ENCODE measurements around the gene SLC35G6. TPM values are rescaled to one million over a fixed set of nuclear protein-coding genes. Genes with fewer than 3 reads are reported as not detected.

The SLC35G6 gene
- total RNA-seq, 1 donor, result not detected

GRCh38 chr17:7460850-7461660 is 20.2 kb upstream of the SLC35G6 start:
- TF ChIP-seq, protein P1, sequence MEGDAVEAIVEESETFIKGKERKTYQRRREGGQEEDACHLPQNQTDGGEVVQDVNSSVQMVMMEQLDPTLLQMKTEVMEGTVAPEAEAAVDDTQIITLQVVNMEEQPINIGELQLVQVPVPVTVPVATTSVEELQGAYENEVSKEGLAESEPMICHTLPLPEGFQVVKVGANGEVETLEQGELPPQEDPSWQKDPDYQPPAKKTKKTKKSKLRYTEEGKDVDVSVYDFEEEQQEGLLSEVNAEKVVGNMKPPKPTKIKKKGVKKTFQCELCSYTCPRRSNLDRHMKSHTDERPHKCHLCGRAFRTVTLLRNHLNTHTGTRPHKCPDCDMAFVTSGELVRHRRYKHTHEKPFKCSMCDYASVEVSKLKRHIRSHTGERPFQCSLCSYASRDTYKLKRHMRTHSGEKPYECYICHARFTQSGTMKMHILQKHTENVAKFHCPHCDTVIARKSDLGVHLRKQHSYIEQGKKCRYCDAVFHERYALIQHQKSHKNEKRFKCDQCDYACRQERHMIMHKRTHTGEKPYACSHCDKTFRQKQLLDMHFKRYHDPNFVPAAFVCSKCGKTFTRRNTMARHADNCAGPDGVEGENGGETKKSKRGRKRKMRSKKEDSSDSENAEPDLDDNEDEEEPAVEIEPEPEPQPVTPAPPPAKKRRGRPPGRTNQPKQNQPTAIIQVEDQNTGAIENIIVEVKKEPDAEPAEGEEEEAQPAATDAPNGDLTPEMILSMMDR (IDR thresholded peaks at IDR 0.05; ENCODE audit: insufficient read depth, low read length), result no peak
- DNase-seq (ENCODE audit: low read depth), result no peak

DNA sequence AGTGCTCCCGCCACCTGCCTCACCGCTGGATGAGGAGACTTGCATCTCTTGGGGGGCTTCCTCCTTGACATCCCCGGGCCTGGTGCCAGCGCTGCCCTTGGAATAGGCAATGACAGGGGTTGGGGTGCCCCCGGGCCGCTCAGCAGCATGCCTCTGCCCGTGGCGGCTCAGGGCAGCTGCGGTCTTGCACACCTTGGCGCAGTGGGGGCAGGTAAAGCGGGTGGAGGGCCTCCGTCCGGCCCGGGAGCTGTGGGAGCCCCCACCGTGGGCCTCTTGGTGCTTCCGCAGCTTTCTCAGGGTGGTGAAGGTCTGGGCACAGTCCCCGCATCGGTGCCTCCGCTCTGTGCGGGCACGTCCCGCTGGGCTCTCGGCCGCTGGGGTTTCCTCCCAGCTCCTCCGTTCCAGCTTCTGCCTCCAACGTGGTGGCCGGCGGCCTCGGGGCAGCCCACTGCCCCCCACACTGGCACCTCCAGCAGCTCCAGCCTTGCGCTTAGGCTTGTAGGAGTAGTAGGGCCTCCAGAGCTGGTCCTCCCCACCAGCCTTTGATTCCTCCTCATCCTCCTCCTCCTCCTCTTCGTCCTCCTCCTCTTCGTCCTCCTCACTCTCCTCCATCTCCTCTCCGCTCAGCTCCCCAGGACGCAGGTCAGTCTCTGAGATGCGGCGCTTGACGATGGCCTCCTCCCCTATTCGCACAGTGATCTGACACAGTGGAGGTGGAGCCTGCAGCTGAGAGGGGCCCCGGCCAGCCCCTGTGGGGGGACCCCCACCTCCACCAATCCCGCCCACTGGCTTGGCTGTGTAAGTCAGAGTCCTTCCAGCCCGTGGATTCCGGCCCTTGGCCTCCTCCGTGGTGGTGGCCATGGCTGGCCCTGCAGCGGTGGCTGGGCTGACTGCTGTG is 18.5 kb upstream of the SLC35G6 start:
- no peak overlapping the region for H3K4me3 ChIP-seq (ENCODE audit: low read depth, low read length)
- no peak for DNase-seq (ENCODE audit: low read depth)
- TF ChIP-seq, protein P1 (IDR thresholded peaks at IDR 0.05; ENCODE audit: insufficient read depth, low read length), result no peak

More at GRCh38 chr17:7460850-7461660, 20.2 kb upstream of the SLC35G6 start:
- H3K4me3 ChIP-seq (ENCODE audit: low read depth, low read length), result no peak overlapping the region

DNA sequence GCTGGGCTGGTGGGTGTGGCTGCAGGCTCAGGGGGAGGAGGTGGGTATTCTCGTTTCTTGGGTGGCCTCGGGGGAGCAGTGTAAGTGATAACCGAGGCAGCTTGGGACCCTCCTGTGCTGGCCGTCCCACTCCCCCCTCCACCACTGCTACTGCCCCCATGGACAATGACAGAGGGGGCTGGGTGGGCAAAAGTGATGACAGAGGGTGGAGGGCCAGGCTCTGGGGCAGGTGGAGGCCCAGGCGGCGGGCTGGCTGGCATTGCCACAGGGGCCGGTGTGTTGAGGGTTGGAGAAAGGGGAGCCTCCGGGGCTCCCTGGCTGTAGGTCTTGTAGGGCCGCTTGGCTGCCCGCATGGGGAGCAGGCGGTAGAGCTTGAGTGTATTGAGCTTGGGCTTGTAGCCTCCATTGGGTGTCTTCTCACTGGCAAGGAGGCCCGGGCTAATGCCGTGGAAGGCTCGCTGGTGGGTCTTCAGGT is 17.8 kb upstream of the SLC35G6 start:
- no peak overlapping the region for H3K4me3 ChIP-seq (ENCODE audit: low read depth, low read length)
- DNase-seq (ENCODE audit: low read depth), result no peak
- TF ChIP-seq, protein P1 (IDR thresholded peaks at IDR 0.05; ENCODE audit: insufficient read depth, low read length), result no peak

GRCh38 chr17:7464081-7464480 is 17.2 kb upstream of the SLC35G6 start:
- no peak overlapping the region for H3K4me3 ChIP-seq (ENCODE audit: low read depth, low read length)
- DNase-seq (ENCODE audit: low read depth), result no peak
- TF ChIP-seq, protein P1 (IDR thresholded peaks at IDR 0.05; ENCODE audit: insufficient read depth, low read length), result no peak

- no peak for DNase-seq (ENCODE audit: low read depth)
- TF ChIP-seq, protein P1 (IDR thresholded peaks at IDR 0.05; ENCODE audit: insufficient read depth, low read length), result no peak
- no peak overlapping the region for H3K4me3 ChIP-seq (ENCODE audit: low read depth, low read length)
Measured at GRCh38 chr17:7465597-7466275, 15.5 kb upstream of the SLC35G6 start.

DNA sequence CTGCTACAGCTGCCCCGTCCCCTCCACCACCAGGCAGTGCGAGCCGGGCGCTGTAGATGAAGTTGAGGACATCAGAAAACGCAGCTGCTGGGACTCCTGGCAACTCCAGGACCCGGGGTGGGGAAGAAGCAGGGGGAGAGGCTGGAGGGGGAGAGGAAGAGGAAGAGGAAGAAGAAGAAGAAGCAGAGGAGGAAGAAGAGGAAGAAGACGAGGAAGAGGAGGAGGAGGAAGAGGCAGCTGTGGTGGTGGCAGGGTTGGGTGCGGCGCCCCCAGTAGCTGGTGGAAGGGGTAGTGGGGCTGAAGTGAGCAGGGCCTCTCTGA is 15.0 kb upstream of the SLC35G6 start:
- H3K4me3 ChIP-seq (ENCODE audit: low read depth, low read length), result no peak overlapping the region

More for the DNA sequence above, 15.0 kb upstream of the SLC35G6 start:
- DNase-seq (ENCODE audit: low read depth), result no peak
- TF ChIP-seq, protein P1 (IDR thresholded peaks at IDR 0.05; ENCODE audit: insufficient read depth, low read length), result no peak
